ENCODE measurements around the gene FUOM.

Gene FUOM

DNA sequence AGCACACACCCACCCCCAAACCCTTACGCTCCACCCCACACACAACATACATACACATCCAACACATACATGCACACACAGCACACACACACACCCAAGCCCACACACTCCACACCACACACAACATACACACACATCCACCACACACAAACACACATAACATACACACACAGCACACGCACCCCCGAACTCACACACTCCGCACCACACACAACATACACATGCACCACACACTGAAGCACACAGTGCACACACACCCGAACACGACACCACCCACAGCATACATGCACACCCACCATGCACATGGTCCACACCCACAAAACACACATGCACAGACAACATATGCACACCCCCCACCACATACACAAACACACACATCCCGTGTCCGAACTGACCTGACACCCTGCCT is 8.7 kb downstream of the FUOM start:
- Histone ChIP-seq H3K36me3 (ENCODE audit: control insufficient read depth, insufficient read depth, low read length) (no peaks in the 10 kb centered on the region), H3K4me3 (replicated peaks; ENCODE audit: low read depth, low read length) (no peak overlapping the region), H3K27me3 (replicated peaks; ENCODE audit: control insufficient read depth, insufficient read depth, low read length) (no peaks in the 10 kb centered on the region; the same call in 1 of the 2 replicates)
- no peak for DNase-seq (ENCODE audit: extremely low read depth, insufficient read length)
- TF ChIP-seq, protein P1, sequence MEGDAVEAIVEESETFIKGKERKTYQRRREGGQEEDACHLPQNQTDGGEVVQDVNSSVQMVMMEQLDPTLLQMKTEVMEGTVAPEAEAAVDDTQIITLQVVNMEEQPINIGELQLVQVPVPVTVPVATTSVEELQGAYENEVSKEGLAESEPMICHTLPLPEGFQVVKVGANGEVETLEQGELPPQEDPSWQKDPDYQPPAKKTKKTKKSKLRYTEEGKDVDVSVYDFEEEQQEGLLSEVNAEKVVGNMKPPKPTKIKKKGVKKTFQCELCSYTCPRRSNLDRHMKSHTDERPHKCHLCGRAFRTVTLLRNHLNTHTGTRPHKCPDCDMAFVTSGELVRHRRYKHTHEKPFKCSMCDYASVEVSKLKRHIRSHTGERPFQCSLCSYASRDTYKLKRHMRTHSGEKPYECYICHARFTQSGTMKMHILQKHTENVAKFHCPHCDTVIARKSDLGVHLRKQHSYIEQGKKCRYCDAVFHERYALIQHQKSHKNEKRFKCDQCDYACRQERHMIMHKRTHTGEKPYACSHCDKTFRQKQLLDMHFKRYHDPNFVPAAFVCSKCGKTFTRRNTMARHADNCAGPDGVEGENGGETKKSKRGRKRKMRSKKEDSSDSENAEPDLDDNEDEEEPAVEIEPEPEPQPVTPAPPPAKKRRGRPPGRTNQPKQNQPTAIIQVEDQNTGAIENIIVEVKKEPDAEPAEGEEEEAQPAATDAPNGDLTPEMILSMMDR (IDR thresholded peaks at IDR 0.05; ENCODE audit: insufficient read depth, low read length, poor library complexity, severe bottlenecking), result no peak

DNA sequence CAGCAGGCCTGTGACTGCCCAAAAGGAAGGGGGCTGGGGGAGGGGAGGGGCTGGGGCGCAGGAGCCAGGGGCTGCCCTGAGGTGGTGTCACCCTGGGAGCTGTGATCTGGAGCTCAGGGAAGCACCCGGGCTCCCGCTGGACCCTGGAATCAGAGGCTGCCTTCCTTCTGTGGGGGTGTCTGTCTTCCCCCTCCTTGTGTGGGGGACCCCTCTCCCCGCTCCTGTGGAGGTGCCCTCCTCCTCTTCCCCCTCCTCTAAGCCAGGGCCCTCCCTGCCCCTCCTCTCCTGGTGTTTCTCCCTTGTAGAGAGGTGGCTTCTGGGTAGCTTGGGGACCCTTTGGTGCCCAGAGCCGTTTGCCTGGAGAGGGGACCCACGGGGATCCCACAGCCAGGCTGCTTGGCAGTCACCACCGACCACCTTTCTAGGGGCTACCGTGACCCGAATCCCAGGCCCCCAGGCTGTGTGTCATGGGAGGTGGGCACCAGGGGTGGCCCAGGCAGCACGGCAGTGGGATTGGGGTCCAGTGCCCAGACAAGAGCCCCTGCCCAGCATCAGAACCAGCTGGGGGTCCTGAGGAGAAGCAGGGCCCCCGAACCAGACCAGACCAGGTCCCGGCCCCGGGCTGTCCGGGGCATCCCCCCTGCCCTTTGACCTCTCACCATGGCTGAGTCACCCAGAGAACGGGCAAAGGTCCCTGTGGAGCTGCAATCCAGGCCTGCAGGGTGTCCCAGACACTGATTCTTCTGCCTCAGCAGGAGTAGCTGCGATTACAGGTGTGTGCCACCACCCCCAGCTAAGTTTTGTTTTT is 9.9 kb downstream of the FUOM start:
- DNase-seq (ENCODE audit: extremely low read depth, insufficient read length), result no peak
- Histone ChIP-seq H3K4me3 (replicated peaks; ENCODE audit: low read depth, low read length) (no peak overlapping the region), H3K27me3 (replicated peaks; ENCODE audit: control insufficient read depth, insufficient read depth, low read length) (no peaks in the 10 kb centered on the region; the same call in 1 of the 2 replicates), H3K36me3 (ENCODE audit: control insufficient read depth, insufficient read depth, low read length) (no peaks in the 10 kb centered on the region)
- TF ChIP-seq, protein P1 (IDR thresholded peaks at IDR 0.05; ENCODE audit: insufficient read depth, low read length, poor library complexity, severe bottlenecking), result no peak

- TF ChIP-seq, protein P1 (IDR thresholded peaks at IDR 0.05; ENCODE audit: insufficient read depth, low read length, poor library complexity, severe bottlenecking), result no peak
- Histone ChIP-seq H3K4me3 (replicated peaks; ENCODE audit: low read depth, low read length) (no peak overlapping the region), H3K27me3 (replicated peaks; ENCODE audit: control insufficient read depth, insufficient read depth, low read length) (no peaks in the 10 kb centered on the region; the same call in 1 of the 2 replicates), H3K36me3 (ENCODE audit: control insufficient read depth, insufficient read depth, low read length) (no peaks in the 10 kb centered on the region)
- no peak for DNase-seq (ENCODE audit: extremely low read depth, insufficient read length)
Measured at GRCh38 chr10:133346413-133346812, 11.4 kb downstream of the FUOM start.

DNA sequence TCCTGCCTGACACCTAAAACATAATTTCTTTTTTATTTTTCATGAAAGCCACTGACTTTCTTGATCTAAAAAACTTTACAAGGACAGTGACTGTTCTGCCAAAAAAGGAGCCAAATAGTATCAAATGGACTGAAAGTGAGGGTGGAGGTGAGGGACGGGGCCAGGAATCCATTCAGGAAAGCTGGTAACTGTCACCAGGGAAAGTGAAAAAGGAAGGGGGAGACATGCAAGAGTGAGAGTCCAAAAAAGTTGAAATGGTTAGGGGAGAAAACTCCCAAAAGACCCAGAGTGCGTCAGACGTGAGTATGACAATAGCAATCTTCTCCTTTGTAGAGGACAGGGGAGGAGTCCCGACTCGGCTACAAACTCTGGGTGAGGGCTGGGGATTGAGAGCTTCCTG is 13.6 kb downstream of the FUOM start:
- no peak for DNase-seq (ENCODE audit: extremely low read depth, insufficient read length)
- Histone ChIP-seq H3K4me3 (replicated peaks; ENCODE audit: low read depth, low read length) (no peak overlapping the region), H3K27me3 (replicated peaks; ENCODE audit: control insufficient read depth, insufficient read depth, low read length) (no peaks in the 10 kb centered on the region), H3K36me3 (ENCODE audit: control insufficient read depth, insufficient read depth, low read length) (no peaks in the 10 kb centered on the region)
- TF ChIP-seq, protein P1 (IDR thresholded peaks at IDR 0.05; ENCODE audit: insufficient read depth, low read length, poor library complexity, severe bottlenecking), result no peak

GRCh38 chr10:133343558-133343957 is 14.3 kb downstream of the FUOM start:
- Histone ChIP-seq H3K4me3 (replicated peaks; ENCODE audit: low read depth, low read length) (no peak overlapping the region), H3K27me3 (replicated peaks; ENCODE audit: control insufficient read depth, insufficient read depth, low read length) (no peaks in the 10 kb centered on the region), H3K36me3 (ENCODE audit: control insufficient read depth, insufficient read depth, low read length) (no peaks in the 10 kb centered on the region)
- TF ChIP-seq, protein P1 (IDR thresholded peaks at IDR 0.05; ENCODE audit: insufficient read depth, low read length, poor library complexity, severe bottlenecking), result no peak
- no peak for DNase-seq (ENCODE audit: extremely low read depth, insufficient read length)

Measured in GM06990 (cell line).